Fibroblast of peridontal ligament (primary cell): ENCODE measurements around the gene SLX4IP.
A peak's percentile ranks its signal among the peaks of the same experiment; 100 is the strongest.

ENCODE experiments used
- DNase-seq: peaks from one replicate; pipeline ENCODE4 v3.0.0-alpha.2; 2010; ENCODE audit errors: extremely low read depth

Gene SLX4IP

DNA sequence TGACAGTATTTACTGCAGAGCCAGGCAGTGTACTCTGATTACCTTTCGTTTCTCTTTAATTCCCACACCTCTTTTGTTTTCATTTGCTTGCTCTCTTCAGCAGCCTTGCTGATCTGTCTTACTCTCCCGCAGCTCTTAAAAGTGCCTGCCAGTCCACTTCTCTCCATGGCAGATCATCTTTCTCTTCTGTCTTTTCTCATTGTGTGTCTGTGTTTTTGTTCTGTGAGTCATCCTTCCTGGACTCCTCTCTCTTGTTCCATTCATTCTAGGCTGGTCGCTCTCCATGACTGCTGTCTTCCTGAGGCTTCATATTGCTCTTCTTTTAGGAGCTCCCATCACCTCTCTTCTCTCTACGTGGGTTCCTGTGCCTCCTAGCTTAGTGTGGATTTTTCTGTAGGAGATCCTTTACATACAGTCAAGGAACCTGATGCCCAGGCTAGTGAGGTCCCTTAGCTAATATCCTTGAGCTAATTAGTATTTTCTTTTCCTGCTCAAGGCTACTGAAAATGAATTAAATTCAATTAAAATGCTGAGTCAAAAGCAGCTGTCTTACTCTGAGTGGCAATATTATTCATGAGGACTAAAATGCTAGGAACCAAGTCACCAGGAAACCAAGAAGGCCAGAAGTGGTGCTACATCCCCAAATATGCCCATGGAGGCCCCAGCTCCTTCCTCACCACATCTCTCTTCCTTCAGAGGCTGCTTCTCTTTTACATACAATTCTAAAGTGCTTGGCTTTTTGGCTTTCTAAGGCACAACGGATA is 86.1 kb downstream of the SLX4IP start:
- DNase-seq, result peak; percentile 83

GRCh38 chr20:10521836-10522235 is 86.7 kb downstream of the SLX4IP start:
- no peak for DNase-seq

- DNase-seq, result no peak
These were observed 87.2 kb downstream of the SLX4IP start for GRCh38 chr20:10522328-10522727.

DNA sequence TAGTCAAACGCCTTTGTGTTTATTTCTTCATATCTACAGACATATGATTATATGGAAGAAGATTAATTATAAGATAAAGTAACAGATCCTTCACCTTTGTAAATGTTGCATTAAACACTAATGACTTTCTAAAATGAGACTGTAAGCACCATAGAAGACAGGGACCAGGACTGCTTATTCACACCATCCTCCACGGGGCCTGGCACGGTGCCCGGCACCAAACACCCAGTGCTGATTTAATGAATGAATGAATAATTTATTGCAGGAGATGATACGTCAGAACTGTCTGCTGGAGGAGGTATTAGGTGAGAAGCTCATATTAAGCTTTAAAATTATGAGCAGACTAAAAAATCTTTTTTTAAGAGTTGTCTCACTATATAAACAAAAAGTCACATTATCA is 88.3 kb downstream of the SLX4IP start:
- no peak for DNase-seq

- no peak for DNase-seq
These were observed 89.0 kb downstream of the SLX4IP start for GRCh38 chr20:10524034-10524476.

DNA sequence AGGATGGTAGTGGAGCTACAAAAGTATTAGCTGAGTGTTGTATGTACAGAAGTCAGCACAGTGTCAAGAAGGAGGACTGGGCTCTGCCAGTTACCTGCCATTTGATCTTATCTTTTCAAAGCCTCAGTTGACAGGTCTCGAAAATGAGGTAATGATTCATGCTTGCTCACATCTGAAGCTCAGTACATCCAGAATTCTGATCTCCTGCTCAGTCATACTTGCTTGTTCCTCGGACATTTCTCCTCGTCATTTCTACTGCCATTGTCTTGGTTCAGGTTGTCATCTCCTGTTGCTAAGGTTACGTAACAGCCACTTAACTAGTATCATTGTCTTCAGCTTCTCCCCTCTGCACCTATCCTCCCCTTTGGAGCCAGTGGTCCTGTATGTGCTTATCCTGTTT is 89.5 kb downstream of the SLX4IP start:
- DNase-seq, result no peak

- no peak for DNase-seq
These were observed 92.7 kb downstream of the SLX4IP start for GRCh38 chr20:10527781-10528180.

- no peak for DNase-seq
These were observed 95.8 kb downstream of the SLX4IP start for GRCh38 chr20:10530883-10531282.

DNA sequence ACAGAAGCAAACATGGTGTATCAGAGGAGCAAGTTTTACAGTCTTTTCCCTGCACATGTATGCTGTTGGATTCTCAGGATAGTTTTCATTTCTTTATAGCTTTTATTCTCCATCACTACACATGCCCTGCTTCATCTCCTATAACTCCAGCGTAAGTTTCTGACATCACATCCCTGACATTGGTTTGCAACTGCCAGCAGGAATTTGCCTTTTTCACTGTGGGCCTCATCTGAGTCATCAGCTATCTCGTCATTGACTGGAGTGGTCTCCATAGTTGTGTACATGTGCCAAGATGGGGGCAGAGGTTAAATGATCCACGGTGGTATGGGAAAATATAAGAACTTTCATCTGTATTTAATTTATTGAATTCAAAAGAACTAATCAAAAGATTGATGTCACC is 96.7 kb downstream of the SLX4IP start:
- DNase-seq, result peak; percentile 41

DNA sequence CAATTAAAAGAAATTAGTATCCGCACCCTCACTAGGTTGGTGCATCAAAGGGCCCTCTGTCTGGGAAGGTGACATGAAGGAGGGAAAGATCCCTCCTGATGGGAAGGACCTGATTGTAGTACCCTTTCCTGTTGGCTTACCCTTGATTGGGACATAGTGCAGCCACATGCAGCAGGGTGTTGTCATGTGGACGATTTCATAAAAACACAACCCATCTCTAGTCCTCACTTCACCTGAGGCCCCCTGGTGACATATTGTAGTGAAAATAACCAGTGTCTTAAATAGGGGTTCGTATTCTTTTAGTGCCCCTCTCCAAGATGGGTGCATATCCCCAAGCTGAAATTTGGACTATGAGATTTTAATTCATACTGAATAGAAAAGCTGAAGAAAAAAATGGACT is 97.3 kb downstream of the SLX4IP start:
- no peak for DNase-seq

DNA sequence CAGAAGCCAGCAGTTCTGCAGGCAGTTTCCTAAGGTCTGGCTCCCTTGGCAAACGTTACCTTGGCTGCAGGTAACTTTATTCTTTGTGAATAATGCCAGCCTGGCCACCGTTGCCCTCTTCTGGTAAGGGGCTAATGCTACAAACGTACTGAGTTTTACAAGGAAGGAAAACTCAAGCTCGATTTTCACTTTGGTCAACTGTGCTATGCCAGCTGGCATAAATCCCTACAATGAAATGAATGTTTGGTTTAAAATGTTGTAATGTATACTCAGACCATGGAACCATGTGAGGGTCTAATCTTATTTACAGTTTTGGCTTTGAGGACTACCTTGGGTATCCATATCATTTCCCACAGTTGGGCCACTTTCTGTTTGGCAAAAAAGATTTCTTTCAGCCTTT is 101.4 kb downstream of the SLX4IP start:
- peak; percentile 86 for DNase-seq

- DNase-seq, result peak; percentile 66
These were observed 102.9 kb downstream of the SLX4IP start for GRCh38 chr20:10537850-10538480.

GRCh38 chr20:10538768-10539167 is 103.7 kb downstream of the SLX4IP start:
- DNase-seq, result no peak

DNA sequence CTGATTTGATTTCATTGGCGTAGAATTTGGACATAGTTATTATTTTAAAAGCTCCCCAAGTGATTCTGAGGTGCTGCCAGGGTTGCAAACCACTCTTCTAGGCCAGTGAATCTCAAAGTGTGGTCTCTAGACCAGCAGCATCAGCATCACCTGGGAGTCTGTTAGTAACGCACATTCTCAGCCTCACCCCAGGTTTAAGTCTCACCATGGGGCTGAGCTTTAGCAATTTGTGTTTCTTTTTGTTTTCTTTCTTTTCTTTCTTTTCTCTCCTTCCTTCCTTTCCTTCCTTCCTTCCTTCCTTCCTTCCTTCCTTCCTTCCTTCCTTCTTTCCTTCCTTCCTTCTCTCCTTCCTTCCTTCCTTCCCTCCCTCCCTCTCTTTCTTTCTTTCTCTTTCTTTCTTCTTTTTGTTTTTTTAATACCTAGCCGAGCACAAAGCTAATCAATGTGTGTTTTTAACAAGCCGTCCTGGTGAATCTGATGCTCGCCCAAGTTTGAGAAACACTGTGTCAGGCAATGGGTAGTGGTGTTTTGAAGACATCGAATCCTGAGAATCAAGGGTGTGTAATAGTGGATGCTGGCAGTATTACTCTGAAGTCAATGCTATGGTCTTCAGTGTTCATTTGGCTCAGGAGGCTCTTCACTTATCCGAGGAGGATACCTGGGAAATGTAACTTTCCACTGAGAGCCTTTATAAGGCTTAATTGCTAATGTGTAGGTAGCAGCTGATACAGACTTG is 104.9 kb downstream of the SLX4IP start:
- DNase-seq, result no peak

DNA sequence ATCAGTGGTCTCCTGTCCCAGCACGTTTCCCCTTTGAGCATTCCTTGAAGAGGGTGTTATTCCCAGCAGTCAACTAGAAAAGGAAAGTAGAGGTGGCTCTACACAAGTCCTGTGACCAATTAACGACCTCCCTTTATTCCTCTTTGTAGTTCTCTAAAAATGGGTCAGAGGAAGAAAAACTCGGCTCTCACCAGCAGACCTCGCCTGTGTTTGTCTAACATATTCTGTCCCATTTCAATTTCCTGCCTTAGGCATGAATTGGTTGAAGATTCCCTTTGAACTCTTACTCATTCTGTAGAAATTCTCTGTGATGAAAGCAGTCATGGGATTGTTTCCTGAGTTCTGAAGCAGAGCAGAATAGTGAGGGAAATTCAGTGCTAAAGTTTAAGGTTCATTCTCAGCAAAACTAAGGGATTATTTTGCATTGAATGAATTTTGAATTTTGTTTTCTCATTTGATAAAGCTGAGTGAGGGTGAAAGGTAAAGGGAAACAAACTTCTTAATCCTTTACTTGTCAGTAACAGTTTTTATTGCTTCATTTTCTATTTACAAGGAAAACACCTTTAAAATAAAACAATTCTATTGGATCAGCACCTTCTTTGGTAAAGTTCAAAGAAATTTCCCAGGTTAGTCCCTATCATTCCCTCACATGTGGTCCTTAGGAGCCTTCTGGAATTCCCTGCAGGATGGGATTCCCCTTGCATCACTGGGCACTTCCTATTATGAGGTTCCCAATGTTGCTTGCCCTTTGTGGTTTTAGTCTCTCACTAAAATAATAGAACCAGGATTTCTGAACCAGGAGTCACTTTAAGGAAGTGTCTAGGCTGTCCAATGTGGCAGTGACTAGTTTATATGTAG is 105.8 kb downstream of the SLX4IP start:
- peak; percentile 91 for DNase-seq

DNA sequence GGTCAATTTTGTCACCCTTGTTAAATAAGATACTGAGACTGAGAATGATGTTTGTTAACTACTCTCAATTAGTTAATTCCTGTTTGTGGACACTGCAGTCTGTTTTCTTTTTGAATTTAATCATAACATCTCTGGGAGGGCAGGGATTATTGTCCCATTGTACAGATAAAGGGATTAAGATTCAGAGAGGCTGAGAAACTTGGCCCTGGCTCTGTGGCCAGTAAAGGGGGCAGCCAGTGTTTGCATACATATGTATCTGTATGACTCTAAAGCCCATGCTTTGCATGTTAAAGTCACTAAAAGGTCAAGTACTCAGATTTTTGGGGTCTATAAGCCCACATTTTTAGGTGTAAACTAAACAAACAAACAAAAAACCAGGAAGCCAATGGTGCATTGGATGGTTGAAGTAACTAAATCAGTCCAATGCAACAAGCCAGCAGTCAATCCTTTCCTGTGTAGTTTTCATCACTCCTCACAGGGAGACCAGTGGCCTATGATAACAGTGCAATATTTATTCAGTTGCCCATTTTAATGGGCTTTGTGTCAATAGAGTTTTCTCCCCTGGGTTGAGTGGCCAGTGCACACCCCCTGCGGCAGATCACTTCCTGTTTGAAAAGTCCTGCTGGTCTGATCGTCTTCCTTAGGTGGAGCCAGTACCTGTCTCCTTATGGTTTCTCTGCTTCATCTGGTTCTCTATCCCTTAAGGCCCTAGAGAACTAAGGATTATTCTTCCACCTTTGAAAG is 106.7 kb downstream of the SLX4IP start:
- no peak for DNase-seq

DNA sequence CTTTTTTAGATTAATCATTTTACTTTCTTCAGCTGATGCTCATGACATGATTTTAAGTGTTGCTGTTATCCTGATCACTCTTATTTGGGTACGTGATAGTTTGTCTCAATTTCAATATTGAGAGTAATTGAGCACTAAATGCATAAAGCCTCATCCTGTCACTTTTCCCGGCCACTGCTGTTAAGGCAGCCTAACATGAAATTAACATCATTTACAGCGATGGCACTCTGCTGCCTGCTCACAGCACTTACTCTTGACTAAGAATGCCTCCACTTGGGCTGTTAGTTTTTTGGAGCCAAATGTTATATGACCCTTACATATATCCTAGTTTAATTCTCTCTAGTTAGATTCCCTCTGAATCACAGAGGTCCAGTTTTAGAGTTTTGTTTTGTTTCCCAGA is 107.3 kb downstream of the SLX4IP start:
- DNase-seq, result no peak

- no peak for DNase-seq
These were observed 108.4 kb downstream of the SLX4IP start for GRCh38 chr20:10543480-10543879.

DNA sequence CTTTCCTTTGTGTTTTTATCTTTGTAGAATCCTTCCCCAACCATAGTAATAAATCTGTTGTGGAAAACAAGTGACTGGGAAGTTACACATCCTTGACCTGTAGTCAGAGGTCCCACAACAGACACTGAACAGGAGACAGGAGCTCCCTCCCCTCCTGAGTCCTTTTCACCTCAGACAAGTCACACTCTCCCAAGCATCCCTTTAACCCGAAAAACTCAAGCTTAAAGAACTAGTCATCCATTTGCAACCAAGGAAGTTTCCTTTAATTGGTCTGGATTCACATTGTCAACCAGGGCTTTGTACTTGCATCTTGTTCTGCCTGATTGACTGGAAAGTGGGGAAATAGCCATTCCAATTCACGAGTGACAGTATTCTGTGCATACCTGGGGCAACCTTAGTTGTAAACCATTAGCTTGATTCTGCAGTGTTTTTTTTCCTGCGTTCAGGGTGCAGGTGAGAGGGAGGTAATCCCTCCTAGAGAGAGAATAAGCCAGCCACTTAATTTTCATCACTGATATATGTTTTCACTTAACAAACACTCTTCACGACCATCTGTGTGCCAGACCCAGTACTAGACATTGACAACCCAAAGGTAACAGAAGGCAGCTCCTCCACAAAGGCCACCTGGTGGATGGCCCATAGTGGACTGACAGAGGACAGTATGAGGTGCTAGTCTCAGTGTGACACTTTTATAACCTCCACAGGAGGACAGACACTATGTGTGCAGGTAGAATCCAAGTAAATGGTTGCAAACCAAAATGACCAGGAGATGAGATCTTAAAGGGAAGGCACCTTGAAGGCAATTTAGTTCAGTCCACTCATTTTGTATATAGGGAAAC is 112.4 kb downstream of the SLX4IP start:
- no peak for DNase-seq

DNA sequence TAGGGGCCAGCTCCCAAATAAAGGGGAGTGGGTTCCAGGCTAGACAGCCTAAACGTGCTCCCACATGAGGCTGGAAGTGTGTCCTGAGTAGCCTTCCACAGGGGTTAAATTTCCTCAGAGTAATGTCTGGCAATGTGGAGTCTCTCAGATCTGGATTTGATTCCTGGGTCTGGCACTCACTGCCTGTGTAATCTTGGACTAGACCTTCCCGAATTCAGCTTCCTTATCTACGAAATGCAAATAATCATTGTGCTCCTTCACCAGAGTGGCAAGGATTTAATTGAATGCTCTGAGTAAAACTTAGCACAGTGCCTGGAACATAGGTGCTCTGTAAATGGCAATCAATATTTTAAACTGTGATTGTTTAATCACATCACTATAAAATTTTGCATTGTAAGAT is 114.4 kb downstream of the SLX4IP start:
- DNase-seq, result no peak
